Measurements from ENCODE around the gene RPTOR. TPM values are rescaled to one million over a fixed set of nuclear protein-coding genes. Genes with fewer than 3 reads are reported as not detected.

The RPTOR gene
- total RNA-seq, 4 donors from 2014 or later, result 23.6 to 37.0 (median 27.8) TPM

DNA sequence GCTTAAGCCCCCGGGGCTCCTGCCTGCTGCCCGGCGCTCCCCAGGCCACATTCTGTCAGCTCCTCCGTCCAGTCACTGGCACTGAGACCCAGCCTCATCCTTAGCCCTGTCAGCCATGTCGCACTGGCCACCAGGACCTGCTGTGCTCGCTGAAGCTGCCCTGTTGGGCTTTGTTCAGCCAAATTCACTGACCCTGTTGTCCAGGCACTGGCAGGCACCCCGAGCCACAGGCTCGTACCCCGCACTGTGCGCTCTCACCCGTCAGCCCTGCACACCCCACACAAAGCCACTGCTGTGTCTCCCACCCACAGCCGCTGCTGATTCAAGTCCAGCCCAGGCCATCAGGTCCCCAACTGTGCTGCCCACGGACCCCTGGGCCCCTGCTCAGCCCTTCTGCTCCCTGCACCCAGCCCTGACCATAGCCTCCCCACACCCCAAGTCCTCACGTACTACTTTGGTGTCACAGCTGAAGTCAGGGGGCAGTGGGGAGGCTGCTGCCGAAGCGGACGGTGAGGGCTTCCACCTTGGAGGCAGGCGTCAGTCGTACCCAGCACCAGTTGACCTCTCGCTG is 315.5 kb downstream of the RPTOR start:
- TF ChIP-seq, protein P1, sequence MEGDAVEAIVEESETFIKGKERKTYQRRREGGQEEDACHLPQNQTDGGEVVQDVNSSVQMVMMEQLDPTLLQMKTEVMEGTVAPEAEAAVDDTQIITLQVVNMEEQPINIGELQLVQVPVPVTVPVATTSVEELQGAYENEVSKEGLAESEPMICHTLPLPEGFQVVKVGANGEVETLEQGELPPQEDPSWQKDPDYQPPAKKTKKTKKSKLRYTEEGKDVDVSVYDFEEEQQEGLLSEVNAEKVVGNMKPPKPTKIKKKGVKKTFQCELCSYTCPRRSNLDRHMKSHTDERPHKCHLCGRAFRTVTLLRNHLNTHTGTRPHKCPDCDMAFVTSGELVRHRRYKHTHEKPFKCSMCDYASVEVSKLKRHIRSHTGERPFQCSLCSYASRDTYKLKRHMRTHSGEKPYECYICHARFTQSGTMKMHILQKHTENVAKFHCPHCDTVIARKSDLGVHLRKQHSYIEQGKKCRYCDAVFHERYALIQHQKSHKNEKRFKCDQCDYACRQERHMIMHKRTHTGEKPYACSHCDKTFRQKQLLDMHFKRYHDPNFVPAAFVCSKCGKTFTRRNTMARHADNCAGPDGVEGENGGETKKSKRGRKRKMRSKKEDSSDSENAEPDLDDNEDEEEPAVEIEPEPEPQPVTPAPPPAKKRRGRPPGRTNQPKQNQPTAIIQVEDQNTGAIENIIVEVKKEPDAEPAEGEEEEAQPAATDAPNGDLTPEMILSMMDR (IDR thresholded peaks at IDR 0.05), result no peak
- no peak for ATAC-seq (ENCODE audit: low FRiP score)
- DNase-seq (ENCODE audit: low spot score), result no peak

DNA sequence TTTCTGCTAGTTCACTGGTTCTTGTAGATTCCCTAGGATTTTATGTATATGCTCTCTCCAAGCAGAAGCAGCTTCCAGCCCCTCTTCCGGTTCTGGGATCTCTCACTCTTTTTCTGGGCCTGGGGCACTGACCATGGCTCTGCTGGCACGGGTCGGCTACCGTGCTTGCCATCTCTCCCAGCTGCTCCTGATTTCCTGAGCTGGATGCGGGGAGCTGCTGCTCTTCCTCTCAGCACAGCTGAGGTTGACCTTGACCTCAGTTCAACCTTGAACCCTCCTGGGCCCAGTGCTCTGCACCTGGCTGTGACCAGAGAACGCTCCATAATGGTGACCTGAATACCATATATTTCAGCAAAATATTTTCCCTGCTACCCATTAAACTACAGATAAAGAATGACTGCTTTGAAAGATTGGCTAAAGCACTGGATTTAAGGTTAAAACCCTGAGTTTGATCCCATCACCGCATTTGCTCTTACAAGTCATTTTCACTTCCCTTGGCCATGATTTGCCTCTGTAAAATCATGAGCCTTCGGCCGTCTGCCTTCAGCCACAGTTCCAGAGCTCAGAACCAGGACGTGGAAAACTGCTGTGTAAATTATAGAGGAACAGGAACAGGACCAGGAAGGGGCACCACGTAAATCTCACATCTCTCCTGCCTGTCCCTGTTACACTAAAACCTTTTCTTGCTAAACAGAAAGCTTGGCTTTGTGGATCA is 316.2 kb downstream of the RPTOR start:
- TF ChIP-seq, protein P1 (IDR thresholded peaks at IDR 0.05), result no peak
- no peak for ATAC-seq (ENCODE audit: low FRiP score)
- DNase-seq (ENCODE audit: low spot score), result no peak

DNA sequence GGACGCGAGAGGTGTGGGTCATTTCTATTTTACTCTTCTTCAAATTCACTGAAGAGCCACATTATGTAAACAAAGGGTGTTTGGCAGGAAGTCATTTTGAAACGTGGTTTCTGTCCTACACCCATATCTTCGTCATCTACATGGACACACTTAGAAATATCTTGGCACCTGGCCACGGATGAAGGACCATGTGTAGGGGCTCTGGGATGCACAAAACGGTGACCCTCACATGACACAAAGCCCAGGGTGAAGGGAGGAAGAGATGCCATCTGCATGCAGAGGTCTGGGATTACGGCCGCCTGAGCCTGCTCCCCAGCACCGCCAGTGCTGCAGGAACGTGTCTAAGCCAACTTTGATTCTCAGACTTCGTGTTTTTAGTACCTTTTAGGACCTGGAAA is 316.8 kb downstream of the RPTOR start:
- ATAC-seq (ENCODE audit: low FRiP score) (no peak), DNase-seq (ENCODE audit: low spot score) (no peak)
- TF ChIP-seq, protein P1 (IDR thresholded peaks at IDR 0.05), result no peak

DNA sequence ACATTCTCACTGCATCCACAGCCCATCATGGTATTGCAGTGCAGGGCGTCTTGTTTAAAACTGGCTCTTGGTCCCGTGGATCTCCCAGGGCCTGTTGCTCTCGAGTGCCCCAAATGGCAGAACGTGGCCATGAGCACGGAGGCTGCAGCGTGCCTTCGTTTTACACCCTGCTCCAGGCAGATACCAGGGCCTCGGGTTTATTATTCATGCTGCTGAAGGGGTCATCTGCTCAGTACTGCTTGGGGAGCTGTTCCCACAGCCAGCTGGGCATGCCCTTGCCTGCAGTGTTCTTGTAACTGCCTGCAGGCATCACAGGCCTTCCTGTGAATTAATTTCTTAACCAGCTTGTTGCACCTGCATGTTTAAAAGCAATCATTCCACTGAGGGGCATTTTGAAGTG is 317.3 kb downstream of the RPTOR start:
- DNase-seq (ENCODE audit: low spot score), result no peak
- TF ChIP-seq, protein P1 (IDR thresholded peaks at IDR 0.05), result no peak
- ATAC-seq (ENCODE audit: low FRiP score), result no peak

DNA sequence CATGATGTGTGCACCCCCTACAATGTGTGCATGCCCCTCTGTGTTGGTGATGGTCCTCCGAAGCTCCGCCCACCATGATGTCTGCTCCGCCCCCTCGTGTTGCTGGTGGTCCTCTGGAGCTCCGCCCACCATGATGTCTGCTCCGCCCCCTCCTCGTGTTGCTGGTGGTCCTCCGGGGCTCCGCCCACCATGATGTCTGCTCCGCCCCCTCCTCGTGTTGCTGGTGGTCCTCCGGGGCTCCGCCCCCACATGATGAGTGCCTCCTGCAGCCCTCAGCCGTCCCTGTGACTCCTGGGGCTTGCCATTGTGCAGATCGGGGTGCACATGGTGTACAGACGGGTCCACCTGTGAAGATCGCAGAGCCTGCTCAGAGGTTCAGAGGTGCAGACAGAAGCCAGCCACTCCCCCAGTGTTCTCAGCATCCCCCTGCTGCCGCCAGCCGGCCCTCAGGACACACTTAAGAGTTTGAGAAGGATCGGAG is 317.9 kb downstream of the RPTOR start:
- no peak for ATAC-seq (ENCODE audit: low FRiP score)
- DNase-seq (ENCODE audit: low spot score), result no peak
- TF ChIP-seq, protein P1 (IDR thresholded peaks at IDR 0.05), result no peak

DNA sequence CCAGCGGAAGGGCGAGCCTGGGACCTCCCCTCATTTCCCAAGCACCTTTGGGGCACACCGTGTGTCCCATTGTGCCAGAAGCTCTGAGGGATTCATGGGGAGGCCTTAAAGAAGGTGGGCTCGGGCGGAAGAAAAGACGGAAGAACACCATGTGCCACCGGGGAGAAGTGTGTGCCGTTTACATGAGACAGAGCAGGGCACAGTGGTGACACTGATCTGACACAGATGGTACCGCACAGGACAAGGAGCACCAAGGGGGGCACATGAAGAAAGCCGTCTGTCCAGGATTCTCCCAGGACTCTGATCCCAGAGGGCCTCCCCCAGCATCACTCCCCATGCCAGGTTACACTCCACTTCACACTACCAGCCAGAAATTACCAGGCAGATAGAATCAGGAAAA is 318.3 kb downstream of the RPTOR start:
- DNase-seq (ENCODE audit: low spot score) (no peak), ATAC-seq (ENCODE audit: low FRiP score) (no peak)
- TF ChIP-seq, protein P1 (IDR thresholded peaks at IDR 0.05), result no peak

DNA sequence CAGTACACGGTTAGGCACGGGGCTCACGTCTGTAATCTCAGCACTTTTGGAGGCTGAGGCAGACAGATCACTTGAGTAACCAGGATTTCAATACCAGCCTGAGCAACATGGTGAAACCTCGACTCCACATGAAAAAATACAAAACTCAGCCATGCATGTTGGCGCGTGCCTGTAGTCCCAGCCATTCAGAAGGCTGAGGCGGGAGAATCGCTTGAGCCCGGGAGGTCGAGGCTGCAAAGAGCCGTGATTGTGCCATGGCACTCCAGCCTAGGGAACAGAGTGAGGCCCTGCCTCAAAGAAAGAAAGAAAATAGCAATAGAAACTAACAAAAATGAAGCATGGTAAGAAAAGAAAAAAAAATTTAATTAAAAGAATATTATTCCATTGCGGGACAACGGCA is 319.0 kb downstream of the RPTOR start:
- no peak for DNase-seq (ENCODE audit: low spot score)
- TF ChIP-seq, protein P1 (IDR thresholded peaks at IDR 0.05), result no peak
- no peak for ATAC-seq (ENCODE audit: low FRiP score)
